Testis (tissue), 2 donors: ENCODE data around the gene FAM171A1.

Source experiments
- POLR2A ChIP-seq: fragments of 450-650 bp; IDR thresholded peaks from one replicate; pipeline ENCODE4 v1.6.1; 2017; ENCODE audit warnings: antibody characterized with exemption, mild to moderate bottlenecking, moderate library complexity
- TF ChIP-seq, protein P1 (sequence below), 3 experiments: fragments of 450-650 bp in 2 of 3; fragments of 200-600 bp in 1 of 3; sonication (generic) in 1 of 3; IDR thresholded peaks; one replicate each; pipeline ENCODE4 v1.5.1; 2016 to 2019; ENCODE audit warnings: antibody characterized with exemption in 3 of 3, mild to moderate bottlenecking in 2 of 3, moderate library complexity in 1 of 3

DNA sequence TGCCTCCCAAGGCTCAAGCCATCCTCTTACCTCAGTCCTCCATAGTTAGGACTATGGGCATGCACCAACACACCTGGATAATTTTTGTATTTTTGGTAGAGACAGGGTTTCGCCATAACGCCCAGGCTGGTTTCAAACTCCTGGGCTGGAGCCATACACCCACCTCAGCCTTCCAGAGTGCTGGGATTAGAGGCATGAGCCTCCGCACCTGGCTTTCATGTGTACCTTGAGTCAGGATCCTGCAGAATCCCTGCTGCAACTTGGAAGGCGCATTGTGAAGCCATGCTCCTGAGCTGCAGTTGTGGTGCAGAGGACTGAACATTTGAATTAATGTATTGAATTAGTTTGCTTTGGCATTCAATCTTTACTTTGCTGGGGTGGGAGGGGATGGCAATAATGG lies 173.2 kb downstream of the FAM171A1 start:
- TF ChIP-seq POLR2A, result no peak
- TF ChIP-seq, protein P1, sequence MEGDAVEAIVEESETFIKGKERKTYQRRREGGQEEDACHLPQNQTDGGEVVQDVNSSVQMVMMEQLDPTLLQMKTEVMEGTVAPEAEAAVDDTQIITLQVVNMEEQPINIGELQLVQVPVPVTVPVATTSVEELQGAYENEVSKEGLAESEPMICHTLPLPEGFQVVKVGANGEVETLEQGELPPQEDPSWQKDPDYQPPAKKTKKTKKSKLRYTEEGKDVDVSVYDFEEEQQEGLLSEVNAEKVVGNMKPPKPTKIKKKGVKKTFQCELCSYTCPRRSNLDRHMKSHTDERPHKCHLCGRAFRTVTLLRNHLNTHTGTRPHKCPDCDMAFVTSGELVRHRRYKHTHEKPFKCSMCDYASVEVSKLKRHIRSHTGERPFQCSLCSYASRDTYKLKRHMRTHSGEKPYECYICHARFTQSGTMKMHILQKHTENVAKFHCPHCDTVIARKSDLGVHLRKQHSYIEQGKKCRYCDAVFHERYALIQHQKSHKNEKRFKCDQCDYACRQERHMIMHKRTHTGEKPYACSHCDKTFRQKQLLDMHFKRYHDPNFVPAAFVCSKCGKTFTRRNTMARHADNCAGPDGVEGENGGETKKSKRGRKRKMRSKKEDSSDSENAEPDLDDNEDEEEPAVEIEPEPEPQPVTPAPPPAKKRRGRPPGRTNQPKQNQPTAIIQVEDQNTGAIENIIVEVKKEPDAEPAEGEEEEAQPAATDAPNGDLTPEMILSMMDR (IDR thresholded peaks at IDR 0.05), result no peak
